Ovary (tissue), 3 donors: ENCODE data around the gene SIGMAR1.

Source experiments
- EP300 ChIP-seq: sonication (generic); formaldehyde crosslinking; IDR thresholded peaks from one replicate; pipeline ENCODE4 v1.6.1; 2017; ENCODE audit warnings: antibody characterized with exemption
- POLR2A ChIP-seq: fragments of 450-650 bp; IDR thresholded peaks from one replicate; pipeline ENCODE4 v1.6.1; 2017; ENCODE audit warnings: antibody characterized with exemption, mild to moderate bottlenecking, moderate library complexity
- TF ChIP-seq, protein P1 (sequence below), 3 donors: fragments of 450-650 bp in 2 of 3; fragments of 200-600 bp in 1 of 3; IDR thresholded peaks; one replicate each; pipeline versions ENCODE4 v1.5.1 to v1.8.0; 2016 to 2022; ENCODE audit warnings: antibody characterized with exemption in 3 of 3, mild to moderate bottlenecking in 1 of 3
- donor health status: DM: no; HTN: no; CAD: no.

DNA sequence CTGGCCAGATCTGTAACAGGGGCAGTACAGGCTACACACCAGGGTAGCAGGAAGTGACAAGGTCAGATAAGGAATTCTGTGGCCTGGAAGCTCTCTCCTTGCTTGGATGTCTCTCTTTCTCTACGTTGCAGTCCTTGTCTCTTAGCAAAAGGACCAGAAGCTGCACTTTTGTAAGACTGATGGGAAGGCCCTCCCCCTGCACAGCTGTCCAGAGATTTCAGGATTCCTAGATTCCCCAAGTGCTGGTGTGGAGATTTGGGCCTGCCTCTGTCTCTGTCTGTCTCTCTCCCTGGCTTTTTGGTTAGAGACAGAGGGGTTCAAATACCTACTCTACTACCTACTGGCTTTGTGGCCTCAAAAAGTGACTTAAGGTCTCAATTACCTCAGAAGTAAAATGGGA is 38.0 kb downstream of the SIGMAR1 start:
- TF ChIP-seq, protein P1, sequence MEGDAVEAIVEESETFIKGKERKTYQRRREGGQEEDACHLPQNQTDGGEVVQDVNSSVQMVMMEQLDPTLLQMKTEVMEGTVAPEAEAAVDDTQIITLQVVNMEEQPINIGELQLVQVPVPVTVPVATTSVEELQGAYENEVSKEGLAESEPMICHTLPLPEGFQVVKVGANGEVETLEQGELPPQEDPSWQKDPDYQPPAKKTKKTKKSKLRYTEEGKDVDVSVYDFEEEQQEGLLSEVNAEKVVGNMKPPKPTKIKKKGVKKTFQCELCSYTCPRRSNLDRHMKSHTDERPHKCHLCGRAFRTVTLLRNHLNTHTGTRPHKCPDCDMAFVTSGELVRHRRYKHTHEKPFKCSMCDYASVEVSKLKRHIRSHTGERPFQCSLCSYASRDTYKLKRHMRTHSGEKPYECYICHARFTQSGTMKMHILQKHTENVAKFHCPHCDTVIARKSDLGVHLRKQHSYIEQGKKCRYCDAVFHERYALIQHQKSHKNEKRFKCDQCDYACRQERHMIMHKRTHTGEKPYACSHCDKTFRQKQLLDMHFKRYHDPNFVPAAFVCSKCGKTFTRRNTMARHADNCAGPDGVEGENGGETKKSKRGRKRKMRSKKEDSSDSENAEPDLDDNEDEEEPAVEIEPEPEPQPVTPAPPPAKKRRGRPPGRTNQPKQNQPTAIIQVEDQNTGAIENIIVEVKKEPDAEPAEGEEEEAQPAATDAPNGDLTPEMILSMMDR (IDR thresholded peaks at IDR 0.05), result no peak
- TF ChIP-seq POLR2A, result no peak
- no peak for TF ChIP-seq EP300
